NOMO-1 treated with DMSO at 0.1 percent for 48 hours (cell line): ENCODE measurements around the gene PSMD6.
A peak's percentile ranks its signal among the peaks of the same experiment; 100 is the strongest.

ENCODE experiments used
- DNase-seq: peaks from one replicate; lab custom pipeline; 2025; ENCODE audit not compliant: unreplicated experiment; lab: John Stamatoyannopoulos, UW

Gene PSMD6

DNA sequence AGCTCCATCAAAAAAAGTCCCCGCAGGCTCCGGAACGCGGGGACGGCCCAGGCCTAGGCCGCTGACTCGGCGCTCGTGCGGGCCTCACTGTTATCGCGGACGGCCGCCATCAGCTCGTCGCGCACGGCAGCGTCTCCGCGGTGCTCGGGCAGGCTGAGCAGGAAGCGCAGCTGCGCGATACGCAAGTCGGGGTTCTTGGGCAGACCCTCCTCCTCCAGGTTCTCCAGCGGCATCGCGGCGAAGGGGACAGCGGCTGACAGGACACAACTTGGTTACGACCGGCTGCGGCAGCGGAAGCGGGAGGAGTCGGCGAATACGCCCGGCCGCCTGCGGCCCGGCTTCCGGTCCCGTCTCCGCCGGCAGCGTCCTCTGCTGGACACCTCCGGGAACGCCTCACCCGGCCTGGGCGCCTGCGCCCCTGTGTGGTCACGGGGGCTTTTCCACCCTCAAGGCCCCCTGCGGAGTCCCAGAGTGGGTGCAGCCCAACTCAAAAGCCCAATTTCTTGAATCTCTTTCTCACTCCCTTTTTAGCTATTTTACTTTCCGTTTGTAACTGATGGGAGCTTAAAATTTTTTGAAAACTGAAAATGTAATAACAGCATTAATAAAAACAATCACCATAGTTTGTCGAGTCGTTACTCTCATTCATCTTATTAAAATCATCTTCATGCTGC is at the start of gene PSMD6:
Gene PSMD6, minus strand, starts transcription at position 308 of the 674 bp plus-strand sequence. Its CDS starts 75 bp downstream, at position 233.
- peak; percentile 80 for DNase-seq

DNA sequence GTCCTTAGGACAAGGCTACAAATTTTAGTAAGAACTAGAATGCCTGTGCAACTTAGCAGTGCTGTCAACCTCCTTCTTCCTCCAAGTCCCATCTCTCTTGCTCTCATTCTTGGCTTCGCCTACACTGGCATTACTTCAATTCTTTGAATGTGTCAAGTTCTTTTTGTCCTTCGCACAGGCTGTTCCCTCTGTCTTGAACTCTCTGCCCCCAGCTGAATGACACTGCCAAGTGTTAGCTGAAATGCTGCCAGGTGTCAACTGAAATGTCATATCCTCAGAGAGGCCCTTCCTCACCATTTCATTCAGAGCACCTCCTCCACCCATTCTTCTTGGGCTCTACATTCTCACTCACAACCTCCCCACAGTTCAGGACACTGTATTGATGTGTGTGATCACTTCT is 48.8 kb upstream of the PSMD6 start:
- DNase-seq = no peak

DNA sequence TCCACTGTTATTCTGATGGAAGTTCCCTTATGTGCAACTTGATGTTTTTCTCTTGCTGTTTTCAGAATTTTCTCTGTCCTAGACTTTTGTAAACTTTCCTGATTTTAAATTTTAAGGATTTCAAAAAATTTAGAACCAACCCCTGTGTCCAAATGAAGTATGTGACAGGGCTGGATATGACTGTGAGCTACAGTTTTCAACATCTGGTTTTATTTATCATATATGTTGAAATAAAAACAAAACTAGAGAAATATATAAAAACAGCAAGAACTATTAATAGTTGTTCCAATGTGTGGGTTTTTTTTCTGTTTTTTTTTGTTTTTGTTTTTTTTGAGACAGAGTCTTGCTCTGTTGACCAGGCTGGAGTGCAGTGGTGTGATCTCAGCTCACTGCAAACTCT is 47.4 kb upstream of the PSMD6 start:
- no peak for DNase-seq

DNA sequence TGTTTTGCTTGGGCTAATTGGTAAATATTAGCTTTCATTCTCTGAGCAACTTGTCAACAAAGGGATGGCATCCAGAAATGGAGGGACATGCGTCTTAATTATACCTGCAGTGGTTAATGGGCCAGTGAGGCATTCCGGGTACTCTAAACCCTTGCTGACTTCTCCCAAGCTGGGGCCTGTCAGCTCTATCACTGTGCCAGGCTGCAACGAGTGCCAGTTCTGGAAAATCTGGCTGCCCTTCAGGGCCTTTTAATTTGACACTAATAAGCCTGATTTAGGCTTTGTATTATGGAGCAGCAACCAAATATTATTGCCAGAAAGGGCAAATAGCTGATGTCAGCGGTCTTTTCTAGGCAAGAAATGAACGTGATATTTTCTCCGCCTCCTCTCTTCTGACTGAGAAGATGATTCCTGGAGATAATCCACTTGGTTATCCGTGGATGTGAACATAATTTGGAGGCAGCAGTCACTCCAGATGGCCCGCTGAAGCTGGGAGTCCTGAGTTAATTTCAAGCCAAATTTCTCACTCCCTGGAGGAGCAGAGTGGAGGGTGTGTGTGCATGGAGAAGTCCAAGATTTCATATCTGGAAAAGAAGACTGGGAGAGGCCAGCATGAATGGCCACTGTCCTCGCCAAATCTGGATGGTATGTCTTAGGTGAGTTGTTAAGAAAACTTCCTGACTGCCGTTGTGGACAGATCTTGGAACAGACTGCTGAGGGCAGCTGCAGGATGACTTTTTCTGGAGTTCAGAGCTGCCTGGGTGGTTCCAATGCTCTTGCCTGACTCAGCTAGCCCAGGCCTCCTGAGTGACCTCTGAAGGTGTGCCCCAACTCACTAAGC is 44.4 kb upstream of the PSMD6 start:
- DNase-seq = no peak

DNA sequence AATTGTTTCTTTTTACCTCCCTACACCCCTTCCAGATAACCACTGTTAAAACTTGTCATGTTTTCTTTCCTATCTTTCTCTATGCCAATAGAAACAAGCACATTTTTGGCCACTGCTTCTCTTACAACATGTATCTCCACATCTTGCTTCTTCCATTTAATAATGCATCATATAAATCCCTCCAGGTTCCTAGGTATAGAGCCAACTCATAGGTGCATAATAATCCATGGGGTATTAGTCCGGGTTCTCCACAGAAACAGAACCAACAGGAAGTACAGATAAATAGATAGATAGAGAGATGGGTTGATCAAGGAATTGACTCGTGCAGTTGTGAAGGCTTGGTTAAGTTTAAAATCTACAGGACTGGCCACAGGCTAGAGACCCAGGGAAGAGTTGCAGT is 41.5 kb upstream of the PSMD6 start:
- DNase-seq = no peak

DNA sequence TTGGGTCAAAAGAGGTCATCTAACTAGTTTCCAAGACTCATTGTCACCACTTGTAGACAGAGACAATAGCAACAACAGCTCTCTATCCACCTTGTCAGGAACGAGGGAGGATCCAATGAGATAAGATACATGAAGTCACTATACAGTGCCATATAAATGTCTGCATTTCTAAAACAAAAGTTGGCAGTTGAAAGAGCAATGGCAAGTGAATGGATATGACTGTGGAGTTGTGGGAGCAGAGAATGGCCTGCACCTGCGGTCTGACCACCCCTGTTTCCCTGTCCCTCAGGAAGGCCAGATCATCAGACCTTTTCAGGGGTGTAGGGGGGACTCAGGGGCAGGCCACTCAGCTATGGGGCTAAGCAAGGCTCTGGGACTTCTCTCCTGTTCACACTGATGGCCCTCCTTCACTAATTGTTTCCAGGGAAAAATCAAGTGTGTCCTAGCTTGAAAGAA is 40.7 kb upstream of the PSMD6 start:
- DNase-seq = no peak

DNA sequence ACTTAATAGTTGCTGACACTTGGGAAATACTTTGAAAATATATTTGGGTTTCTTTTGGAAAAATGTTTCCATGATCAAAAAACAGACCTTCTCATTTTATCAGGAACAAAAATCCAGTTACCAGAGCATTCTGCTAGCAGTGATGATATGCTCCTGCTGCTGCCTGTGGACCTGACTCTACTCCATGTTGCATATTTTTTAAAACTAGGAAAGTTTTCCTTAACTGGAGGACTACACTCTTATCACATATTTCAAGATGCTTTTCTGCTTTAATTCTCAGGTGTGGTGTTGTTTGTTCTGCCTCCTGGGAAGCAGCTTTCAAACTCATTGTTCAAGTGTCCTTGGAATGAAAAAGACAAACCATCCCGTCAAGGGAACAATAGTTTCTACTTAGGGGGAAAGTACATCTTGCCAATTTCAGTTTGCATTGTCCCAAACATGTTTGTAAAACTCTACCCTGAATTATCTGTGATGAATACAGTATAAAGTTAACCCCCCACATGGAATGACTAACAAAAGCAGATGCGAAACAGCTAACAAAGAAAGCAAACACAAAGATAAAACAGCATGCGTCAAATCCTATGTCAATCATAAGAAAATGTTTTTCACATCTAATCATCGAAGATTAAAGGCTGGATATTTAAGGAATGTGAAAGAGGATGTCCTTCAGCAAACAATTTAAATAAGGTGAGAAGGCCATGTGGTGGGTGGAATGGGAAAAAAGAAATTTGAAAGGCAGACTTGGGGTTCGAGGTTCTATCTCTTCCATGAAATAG is 40.1 kb upstream of the PSMD6 start:
- no peak for DNase-seq

DNA sequence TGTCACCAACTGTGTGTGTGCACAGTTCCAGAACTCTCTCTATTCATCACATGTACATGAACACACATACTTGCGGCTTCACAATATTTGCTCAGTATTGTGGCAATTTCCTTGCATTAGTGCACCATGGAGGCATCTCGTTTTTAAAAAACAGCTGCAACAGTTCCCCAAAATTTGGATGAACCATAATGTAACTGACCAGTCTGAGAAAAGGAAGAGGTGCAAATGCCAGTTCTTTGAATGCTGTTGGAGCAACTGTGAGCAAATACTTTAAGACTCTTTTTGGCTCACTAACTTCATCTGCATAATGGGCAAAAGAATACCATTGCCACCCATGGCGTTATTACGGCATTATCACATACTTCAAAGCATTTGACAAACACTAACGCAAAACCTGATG is 38.3 kb upstream of the PSMD6 start:
- DNase-seq = no peak

DNA sequence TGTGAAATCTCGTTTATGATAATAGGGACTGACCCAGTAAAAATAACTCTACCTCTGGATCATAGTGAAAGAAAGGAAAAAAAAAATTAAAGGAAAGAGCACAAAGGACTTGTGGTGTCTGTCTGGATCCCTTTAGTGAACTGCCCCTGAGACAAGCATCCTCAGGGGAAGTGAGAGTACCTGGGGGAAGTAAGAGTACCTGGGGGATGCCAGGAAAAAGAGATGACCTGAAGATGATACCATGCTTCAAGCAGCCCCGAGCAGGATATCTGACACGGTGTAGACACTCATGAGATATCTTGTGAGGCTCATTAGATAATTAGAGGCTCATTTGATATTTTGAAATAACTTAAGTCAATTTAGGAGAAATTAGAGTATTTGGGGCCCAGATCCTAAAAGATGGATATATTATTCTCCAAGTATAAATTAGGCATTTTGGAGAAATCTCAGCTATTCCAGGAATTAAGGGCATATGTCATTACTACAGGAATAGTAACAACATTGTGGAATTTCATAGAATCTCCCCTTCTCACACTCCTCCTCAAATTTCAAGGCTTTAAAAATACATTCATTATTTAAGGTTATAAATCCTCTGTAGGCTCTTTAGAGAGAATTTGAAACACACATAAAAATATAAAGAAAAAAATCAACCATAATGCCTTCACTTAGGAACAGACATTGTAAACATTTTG is 36.3 kb upstream of the PSMD6 start:
- no peak for DNase-seq

DNA sequence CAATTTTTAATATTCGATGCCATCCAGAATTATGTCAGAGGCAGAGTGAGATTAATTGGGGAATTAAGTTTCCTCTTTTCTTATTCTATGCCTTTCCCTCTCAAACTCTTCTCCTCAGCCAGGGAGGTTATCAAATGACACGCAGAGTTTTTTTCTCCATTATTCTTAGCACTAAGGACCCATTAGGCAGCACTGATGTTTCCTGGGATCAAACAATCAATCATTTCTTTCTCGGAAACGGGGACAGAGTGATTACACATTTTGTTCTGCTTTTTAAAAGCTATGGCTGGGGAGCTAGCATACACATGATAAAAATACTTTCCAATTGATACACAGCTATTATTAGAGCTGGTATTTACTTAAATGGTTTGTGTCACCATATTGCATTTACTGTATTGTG is 35.3 kb upstream of the PSMD6 start:
- no peak for DNase-seq

DNA sequence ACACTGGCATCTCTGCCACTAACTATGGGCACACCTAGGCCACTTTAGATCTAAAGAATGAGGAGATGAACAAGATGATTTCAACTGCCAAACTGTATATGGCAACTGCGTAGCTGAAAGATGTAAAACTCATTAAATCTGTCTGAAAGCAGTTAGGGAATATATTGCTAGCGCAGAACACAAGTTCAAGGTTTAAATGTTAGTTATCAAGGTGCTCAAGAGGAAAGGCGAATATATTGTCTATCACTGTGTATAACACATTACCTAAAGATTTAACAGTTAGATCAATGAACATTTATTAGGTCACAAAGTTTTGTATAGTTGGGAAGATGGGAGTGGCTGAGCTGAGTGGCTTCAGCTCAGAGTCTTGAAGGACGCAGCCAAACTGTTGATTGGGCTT is 33.9 kb upstream of the PSMD6 start:
- no peak for DNase-seq

DNA sequence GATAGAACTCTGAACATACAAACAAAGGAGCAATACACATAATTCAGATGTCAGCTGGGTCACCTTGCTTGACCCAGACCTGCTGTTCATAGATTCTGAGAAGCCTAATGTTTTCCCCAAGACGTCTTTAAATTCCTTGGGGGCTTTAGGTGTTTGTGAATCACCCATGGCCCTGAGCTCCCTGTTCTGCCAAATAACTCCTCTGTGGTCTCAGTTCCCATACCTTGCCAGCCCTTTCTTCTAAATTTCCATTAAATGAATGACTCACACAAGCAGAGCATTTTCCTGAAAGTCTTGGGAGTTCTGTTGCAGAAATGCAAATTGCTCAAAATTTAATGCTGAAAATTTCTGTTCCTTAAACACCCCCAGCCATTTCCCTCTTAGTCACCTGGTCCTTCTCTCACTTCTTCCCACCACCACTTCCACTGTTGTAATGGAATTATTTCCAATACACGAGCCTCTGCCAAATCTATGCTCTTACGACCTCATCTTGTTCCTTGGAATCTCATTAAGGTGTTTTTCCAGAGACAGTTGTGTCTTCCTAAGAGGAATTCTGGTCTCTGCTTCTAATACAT is 33.4 kb upstream of the PSMD6 start:
- no peak for DNase-seq

DNA sequence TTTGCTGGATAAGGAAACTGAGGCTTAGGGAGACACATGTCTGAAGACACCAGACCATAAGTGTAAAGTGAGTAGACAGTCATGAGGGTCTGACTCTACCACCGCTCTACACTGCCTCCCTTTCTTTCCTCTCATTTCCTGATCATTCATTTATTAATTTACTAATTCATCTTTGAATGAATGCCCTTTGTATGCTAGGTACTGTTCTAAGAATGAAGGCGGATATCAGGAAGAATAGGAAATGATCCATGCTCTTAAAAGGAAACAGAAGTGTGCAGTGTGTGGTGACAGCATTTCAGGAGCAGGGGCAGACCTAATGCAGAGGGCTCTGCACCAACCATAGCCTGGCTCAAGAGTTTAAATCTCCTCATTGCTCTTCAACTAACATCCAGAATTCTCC is 31.8 kb upstream of the PSMD6 start:
- no peak for DNase-seq

DNA sequence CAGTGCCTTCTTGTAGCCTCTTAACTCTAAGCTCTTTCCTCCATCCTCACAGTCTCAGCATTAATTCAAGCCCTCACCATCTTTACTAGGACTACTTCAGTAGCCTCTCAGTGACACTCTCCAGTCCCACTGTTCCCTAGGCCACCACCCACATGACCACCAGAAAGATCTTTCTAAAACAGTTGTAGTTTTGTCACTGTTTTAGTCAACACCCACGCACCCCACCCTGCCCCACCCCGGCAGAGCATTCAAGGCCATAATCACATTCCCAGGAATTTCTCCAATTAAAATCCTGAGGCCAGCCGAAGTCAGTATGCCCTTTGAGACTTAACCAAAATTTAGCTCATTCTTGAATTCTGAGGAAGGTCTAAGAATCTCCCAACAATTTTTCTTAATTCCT is 31.2 kb upstream of the PSMD6 start:
- no peak for DNase-seq

DNA sequence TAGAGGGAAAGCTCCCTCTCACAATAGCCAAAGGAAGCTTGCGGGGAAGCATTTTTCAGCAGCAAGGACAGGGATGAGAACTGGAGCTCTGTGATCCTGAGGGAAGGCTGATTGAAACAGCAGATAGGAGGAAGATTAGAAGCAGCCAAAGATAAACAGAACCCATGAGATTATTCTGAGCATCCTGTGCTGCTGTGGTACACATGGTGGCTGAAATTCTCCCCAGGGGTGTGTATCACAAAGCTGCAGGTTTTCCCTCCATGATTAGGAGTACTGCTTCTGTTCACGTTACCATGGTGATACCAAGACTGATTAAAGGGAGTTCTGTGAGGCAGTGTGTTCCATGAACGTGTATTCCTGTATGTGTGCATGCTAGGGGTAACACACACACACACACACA is 30.3 kb upstream of the PSMD6 start:
- no peak for DNase-seq

DNA sequence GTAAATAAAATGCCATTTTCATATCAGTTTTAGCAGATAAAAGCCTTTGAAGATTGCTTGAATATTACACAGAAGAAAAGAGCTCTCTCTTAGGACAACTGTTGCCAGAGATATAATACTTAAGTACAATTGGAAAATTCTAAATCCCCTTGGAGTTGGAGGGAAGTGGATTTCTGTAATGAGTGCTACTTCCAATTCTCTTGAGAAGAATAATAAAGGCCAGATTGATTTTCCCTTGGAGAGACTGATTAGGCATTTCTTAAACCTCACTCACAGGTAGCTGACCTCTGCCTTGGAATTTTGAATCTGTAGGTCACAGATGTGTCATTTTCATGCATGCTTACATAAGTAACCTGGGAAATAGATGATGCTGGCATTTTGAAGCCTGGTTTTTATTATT is 29.8 kb upstream of the PSMD6 start:
- DNase-seq = no peak

DNA sequence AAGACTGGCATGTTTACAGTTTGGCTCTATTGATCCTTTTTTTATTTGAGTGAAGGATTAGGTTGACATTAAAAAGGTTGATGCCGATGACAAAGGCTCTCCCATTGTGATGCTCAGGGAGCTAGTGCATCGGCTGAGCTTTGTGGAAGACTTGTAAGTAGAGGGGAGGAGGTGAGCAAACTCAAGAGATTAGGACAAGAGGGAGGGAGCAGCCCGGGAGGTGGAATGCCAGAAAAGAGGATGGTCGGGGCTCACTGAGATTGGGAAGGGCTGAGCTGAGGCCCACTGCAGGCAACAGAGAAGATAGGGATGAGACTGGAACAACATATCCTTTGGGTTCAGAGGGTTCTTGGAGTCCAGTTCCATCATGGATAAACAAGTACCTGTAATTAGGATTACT is 26.5 kb upstream of the PSMD6 start:
- no peak for DNase-seq

DNA sequence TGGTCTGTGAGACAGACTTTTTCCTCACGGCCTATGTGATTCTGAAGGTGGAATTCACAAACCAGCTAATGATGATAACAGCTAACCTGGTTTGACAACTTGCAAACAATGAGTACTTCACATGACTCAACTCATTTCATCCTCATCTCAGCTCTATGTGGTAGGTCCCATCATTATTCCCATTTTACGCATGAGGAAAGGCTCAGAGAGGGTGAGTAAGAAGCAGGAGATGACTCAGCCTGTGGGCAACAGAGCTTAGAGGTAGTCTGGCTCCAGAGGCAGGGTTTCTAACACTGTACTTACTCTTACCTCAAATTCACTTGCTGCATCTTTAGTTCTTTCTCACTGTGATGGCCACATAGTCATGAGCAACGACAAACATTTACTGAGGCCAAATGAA is 25.8 kb upstream of the PSMD6 start:
- no peak for DNase-seq

DNA sequence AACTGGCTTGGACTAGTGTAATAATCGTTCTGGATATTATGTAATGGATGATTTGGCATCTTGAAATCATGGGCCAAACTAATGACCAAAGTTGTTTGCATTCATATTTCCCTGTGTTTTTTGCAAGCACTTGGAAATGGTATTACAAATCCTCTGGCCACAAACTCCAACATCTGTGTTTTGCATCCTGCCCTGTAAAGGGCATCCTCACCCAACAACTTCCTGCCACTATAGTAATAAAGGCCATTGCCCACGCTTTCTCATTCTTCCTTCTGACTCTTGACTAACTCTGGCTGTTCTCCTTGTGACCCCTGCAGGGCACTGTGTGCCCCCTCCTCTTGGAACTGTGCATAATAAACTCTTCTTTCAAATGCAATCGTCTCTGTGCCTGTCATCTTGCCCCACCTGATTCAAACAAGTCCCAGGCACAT is 25.4 kb upstream of the PSMD6 start:
- peak; percentile 82 for DNase-seq

DNA sequence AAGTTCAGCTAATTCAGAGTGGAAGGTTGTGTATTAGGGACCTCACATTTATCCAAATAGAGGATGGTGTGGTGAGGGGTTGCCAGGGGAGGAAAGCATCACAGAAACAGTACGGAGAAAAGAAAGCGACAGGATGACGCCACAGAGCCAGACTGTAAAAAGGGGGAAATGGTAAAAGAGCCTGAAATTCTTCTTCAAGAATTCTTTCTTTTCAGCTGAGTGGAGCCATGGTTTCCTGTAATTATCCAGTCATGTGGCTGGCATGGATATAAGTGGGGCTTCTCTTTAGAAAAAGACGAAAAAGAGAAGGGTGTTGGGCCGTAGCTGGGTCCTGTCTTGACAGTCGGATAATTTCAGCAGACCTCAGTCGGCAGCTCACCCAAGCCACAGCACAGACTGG is 24.5 kb upstream of the PSMD6 start:
- DNase-seq = peak; percentile 48
